Stimulated activated memory B cell treated with anti-CD40 and anti-IgM and Interleukin-4, amounts not matched to agents 10 μg/mL and 1 μg/mL and 100 μg/mL, for 72 hours (primary cell): ENCODE measurements around the gene HOXB1.

Experiments used
- ATAC-seq: fragments of 150-1000 bp; cut with Tn5 transposase; 2 replicates; pipeline ENCODE4 v1.10.0; 2021
- H3K27ac Mint-ChIP-seq: one replicate; pipeline ENCODE4 v1.8.0; 2022; ENCODE audit warnings: mild to moderate bottlenecking, mixed read lengths
- H3K27me3 Mint-ChIP-seq: one replicate; pipeline ENCODE4 v1.8.0; 2022; ENCODE audit warnings: mixed read lengths
- H3K36me3 Mint-ChIP-seq: one replicate; pipeline ENCODE4 v1.8.0; 2022; ENCODE audit warnings: mixed read lengths
- H3K4me1 Mint-ChIP-seq: one replicate; pipeline ENCODE4 v1.8.0; 2022; ENCODE audit warnings: mixed read lengths
- H3K4me3 Mint-ChIP-seq: one replicate; pipeline ENCODE4 v1.8.0; 2022; ENCODE audit warnings: mild to moderate bottlenecking, moderate library complexity, mixed read lengths
- H3K9me3 Mint-ChIP-seq: one replicate; pipeline ENCODE4 v1.8.0; 2022; ENCODE audit warnings: mixed read lengths

Gene HOXB1

DNA sequence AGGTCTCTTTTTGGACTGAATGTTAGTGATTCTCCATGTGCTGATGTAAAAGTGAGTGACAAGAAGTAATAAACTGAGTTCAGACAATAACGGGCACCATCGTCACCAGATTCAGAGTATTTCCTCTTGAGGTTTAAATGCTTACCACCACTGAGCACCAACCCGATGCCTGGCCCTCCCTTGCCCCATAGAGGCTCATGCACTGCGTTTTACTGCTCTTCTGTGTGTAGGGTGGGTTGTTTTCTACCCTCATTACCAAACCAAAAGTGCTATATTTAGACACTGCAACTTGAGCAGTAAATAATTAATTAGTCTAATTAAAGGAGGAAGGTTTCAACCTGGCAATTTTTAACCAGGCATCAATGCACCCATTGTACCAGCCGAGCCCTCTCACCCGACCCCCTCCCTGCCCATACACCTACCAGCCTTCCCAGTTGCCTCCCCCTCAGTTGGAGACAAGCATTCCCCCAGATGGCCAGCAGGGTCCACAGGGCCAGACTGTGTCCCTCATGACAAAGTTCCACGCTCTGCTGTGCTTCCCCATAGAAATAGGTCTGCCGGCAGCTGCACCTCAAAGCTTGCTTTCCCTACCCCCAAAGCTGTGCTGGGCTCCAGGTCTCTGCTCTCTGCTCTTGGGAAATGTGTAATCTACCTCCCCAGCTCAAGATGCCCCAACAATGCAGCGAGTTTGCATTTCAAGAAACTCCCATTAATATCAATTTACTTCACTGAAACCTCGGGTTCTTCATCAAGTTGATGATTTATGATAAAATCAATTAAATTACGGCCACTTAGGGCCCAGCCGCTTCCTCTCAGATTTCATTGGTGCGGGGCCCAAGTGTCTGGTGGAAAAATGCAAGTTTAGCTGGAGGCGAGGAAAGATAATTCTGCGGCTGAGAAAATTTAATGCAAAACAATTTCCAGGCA is 31.3 kb upstream of the HOXB1 start:
- Mint-ChIP-seq H3K27me3 (peaks cover 40% of the 10 kb centered on the region), H3K36me3 (no peaks in the 10 kb centered on the region), H3K4me1 (no peaks in the 10 kb centered on the region), H3K9me3 (no peaks in the 10 kb centered on the region), H3K4me3 (no peak overlapping the region), H3K27ac (no peak overlapping the region)
- no peak for ATAC-seq

DNA sequence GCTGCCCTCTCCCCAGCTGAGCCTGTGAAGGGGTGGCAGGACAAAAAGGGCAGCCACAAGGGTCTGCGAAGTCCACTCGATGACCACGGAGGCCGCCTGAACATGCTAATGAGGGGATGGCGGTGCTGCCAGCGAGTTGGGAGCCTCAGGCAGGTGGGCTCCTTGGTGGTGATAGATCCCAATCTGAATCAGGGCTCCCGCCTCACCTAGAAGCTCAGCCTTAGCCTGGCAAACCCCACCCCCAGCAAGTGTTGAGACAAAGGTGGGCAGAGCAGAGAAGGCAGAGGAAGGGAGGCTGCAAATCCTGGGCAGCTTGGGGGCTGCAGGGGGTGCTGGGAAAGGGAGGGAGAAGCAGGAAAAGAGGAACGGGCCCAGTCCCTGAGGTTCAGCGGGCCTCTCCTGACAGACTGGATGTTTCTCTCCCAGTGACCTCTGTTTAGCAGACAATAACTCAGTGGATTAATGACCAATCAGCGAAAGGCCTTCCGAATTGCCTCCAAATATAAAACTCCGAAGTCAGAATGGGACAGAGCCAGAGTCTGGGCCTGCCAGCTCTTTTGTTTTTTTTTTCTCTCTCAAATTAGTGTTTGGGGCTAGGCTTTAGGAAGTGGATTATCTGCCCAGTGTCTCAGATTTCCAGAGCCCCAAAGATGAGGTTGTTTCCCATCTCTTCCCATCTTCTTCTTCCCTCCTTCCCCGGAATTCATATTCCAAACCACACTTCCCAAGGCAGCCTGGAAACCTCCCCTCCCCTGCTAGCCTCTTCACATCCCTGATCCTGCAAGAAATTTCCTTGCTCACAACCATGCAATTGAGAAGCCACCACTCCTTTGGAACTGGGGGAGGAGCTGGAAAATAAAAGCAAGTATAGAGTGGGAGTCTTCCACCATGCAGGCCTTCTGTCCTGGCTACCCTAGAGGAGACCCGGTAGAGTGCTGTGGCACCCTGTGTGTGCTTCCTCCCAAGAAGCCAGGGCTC is 29.3 kb upstream of the HOXB1 start:
- no peaks in the 10 kb centered on the region for H3K36me3 Mint-ChIP-seq
- peaks cover 3% of the 10 kb centered on the region for H3K4me1 Mint-ChIP-seq
- H3K4me3 Mint-ChIP-seq: no peak overlapping the region
- H3K9me3 Mint-ChIP-seq: no peaks in the 10 kb centered on the region
- H3K27ac Mint-ChIP-seq: no peak overlapping the region
- no peak for ATAC-seq
- H3K27me3 Mint-ChIP-seq: peaks cover 60% of the 10 kb centered on the region

DNA sequence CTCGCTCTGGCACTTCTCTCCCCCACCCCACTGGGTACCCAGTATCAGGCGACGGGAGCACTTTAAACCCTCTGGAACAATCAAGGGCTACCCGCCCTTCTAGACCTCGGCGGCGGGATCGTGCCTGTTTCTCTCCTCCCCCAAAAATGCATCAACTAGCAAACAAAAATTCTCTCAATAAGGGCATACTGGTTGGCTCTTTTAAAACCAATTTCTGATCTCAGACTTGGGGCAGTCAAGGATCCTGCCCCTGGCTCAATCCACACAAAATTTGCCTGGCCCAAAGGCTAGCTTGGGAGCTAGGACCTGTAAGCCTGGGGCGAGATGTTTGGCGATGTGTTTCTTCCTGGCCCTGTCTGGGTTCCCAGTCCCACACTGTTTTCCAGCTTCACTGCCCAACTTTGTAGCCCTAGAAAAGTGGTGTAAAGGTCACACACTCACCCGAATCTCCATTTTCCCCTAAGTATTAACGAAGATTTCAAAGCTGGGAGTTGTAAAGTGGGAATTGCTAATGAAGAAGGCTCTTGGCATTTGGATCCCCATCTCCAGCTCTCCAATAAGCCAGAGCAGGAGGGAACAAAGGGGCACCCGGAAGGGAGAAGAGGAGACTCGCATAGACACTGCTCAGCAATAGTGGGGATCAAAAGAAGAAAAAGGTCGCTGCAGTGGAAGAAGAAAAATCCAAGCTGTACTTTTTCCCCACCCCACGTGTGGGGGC is 28.5 kb upstream of the HOXB1 start:
- H3K9me3 Mint-ChIP-seq: no peaks in the 10 kb centered on the region
- H3K27me3 Mint-ChIP-seq: peaks cover 69% of the 10 kb centered on the region
- H3K36me3 Mint-ChIP-seq: no peaks in the 10 kb centered on the region
- no peak overlapping the region for H3K27ac Mint-ChIP-seq
- H3K4me1 Mint-ChIP-seq: peaks cover 7% of the 10 kb centered on the region
- ATAC-seq: no peak
- H3K4me3 Mint-ChIP-seq: no peak overlapping the region

DNA sequence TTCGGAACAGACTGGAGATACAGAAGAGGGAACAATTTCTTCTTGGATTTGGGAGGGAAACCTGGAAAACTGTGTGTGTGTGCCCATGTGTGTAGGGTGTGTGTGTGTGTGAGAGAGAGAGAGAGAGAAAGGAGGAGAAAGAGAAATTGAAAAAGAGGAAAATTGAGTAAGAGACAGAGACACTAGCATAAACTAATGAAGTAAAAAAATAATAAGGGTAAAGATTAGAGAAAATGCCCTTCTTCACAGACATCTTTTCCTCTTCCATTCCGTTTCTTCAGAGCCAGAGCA is 28.0 kb upstream of the HOXB1 start:
- Mint-ChIP-seq H3K4me1 (peaks cover 7% of the 10 kb centered on the region), H3K36me3 (no peaks in the 10 kb centered on the region), H3K27me3 (peaks cover 71% of the 10 kb centered on the region), H3K4me3 (no peak overlapping the region), H3K9me3 (no peaks in the 10 kb centered on the region), H3K27ac (no peak overlapping the region)
- no peak for ATAC-seq

DNA sequence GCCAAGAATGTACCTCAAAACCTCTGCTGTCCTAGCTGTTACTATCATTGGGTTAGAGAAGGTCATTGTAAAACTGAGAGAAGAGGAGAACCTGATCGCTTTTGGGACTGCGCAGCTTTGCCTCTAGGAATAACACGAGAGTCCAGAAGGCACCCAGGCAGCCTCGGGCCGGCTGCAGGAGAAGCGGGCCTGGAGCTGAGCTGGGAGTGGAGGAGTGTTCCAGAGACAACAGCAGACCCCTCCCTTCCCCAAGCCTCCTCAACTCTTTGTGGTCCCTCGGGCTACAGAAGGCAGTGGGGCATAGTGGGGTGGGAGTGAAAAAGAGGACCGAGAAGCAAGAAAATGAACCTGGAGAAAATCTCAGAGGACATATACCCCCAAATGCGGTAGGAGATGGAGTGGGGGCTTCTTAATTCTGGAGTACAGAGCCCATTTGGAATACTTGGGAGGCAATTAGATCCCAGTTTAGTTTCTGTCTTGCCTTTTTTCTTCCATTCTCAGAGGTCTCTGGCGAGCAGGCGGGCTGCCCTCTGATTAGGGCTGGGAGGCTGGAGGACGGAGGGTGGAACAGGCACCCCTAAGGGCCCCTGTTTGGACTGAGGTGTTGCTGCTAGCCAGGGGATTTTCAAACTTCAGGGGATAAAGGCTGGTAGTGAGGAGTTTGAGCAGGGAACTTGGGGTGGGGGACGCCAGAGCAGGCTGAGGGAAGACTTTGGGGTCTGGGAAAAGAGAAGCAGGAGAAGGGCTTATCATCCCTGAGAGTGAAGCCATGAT is 27.4 kb upstream of the HOXB1 start:
- Mint-ChIP-seq H3K4me3 (no peak overlapping the region), H3K36me3 (no peaks in the 10 kb centered on the region), H3K9me3 (no peaks in the 10 kb centered on the region), H3K27me3 (peaks cover 71% of the 10 kb centered on the region), H3K27ac (no peak overlapping the region), H3K4me1 (peaks cover 7% of the 10 kb centered on the region)
- no peak for ATAC-seq

DNA sequence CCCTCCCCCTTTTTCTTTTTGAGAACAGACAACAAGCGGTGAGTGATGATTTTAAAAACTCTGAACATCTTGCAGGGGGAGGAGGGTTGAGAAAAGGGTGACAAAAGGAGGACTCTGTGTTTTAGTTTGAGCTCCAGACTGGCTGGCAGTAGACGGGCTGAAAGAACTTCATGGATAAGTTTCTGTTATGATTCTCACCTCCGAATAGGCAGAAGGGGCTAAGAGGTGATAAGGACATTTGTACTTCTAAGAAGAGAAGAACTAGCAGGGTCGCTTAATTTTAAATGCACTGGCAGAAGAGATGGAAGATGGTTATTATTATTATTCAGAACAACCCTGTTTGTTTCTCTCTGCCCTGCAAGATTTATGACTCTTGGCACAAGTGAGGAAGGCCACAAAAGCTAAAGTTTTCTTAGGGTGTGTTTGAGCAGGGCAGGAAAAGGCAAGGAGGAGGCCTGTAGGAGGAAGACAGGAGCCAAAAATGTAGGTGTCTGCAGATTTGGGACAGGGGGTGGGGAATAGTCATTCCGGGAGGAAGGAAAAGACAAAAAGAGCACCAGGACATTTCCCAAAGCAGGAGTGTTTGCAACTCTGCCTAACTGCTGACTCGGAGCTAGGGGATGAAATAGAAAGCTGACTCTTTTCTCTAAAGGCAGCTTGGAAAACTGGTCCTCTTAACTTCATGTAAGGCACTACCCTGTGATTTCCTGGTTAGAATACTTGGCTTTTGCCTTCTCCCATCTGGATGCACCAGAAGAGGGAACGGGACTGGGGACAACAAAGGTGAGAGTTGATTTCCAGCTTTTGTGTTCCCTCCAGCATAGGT is 26.0 kb upstream of the HOXB1 start:
- Mint-ChIP-seq H3K27ac (no peak overlapping the region), H3K4me1 (peaks cover 7% of the 10 kb centered on the region), H3K9me3 (no peaks in the 10 kb centered on the region), H3K27me3 (peaks cover 82% of the 10 kb centered on the region), H3K4me3 (no peak overlapping the region), H3K36me3 (no peaks in the 10 kb centered on the region)
- ATAC-seq: no peak

DNA sequence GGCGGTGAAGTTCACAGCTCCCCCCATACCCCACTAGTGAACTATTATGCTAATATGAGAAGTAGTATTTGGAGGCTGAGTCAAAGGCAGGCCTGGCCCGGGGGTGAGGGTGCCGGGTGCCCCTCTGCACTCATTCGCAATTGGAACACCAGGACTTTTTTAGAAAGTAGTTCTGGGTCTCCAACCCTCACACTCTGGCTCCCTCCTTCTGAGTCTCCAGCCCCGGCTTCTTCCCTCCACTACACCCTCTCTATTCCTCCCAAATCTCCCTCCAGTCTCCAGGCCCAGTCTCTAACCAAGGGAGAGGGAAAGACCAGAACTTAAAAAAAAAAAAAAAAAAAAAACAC is 25.4 kb upstream of the HOXB1 start:
- ATAC-seq: no peak
- Mint-ChIP-seq H3K4me1 (peaks cover 7% of the 10 kb centered on the region), H3K27ac (no peak overlapping the region), H3K4me3 (no peak overlapping the region), H3K27me3 (peaks cover 87% of the 10 kb centered on the region), H3K9me3 (no peaks in the 10 kb centered on the region), H3K36me3 (no peaks in the 10 kb centered on the region)

DNA sequence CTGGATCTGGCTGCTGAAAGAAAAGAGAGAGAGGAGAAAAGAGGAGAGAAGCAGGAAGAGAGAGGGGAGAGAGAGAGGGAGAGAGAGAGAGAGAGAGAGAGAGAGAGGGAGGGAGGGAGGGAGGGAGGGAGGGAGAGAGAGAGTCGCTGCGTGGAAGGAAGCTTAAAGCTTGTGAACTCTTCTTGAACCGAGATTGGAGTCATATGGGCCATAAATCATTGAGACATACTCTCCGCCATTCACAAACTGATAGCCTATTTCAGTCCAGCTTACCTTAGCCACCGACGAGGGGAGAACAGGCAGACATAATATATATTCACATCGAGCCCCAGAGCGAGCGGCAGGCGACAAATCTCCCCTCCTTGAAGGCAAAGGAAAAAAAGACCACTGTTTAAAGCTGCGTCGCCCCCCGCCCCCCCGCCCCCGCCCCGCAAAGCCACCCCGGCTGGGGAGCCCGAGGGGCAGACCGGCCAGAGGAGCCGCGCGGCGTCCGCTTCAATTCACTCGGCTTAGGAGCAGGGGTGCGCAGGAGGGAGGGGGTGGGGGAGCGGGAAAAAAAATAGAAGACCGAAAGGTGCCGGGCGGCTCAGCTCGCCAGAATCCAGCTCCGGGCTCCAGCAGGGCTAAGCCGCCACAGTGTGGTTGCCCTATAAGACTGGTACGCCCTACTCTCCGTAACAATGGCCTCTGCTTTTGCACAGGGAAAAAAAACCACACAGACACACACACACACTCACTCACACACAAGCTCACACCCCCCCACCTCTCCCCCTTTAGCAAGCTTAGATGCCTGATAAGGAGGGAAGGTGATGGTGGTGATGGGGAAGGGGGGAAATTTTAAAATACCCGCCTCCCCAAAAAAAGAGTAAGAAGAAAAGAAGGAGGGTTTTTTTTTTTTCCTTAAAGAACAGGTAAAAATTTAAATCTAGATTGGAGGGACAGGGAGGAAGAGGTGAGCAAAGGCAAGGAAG is 24.7 kb upstream of the HOXB1 start:
- Mint-ChIP-seq H3K9me3 (no peaks in the 10 kb centered on the region), H3K27me3 (peaks cover 85% of the 10 kb centered on the region), H3K27ac (no peak overlapping the region), H3K4me1 (peaks cover 7% of the 10 kb centered on the region), H3K4me3 (no peak overlapping the region), H3K36me3 (no peaks in the 10 kb centered on the region)
- ATAC-seq: no peak

DNA sequence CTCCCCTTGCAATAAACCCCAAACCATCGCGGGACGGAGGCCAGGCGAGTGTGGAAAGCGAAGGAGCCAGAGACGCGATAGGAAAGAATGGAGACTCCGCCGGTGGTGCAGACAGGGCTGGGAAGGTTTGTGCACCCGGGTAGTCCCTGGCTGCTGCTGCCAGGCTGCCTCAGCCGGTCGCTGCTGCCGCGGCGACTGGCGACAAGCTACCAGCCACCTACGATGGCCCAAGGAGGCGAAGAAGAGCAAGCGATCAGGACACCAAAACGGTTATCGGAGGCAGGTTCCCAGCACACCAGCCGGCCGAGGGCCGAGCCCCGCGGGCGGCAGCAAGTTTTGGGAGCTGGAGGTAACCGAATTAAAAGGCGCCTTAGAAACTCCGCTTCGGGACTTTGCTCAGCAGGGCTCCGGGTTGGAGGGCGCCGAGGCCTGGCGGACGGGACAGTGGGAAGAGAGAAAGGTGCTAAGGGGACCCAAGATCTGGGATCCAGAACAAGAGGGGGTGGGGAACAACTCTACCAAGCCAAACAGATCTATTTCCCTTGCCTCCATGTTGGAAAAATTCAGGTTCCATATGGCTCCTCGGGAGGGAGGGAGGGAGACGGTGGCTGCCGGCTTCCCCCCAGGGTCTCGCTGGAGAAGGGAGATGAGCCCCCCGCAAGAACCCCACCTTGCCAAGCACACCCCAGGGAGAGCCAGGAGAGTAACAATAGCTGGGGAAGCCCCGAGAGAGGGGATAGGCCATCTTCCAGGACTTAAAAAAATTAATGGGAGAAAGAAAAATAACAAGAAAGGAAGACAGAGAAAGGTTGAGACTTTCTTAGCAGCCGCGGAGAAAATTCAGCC is 23.8 kb upstream of the HOXB1 start:
- no peak for ATAC-seq
- no peaks in the 10 kb centered on the region for H3K36me3 Mint-ChIP-seq
- H3K27me3 Mint-ChIP-seq: peaks cover 76% of the 10 kb centered on the region
- no peaks in the 10 kb centered on the region for H3K9me3 Mint-ChIP-seq
- H3K4me1 Mint-ChIP-seq: peaks cover 7% of the 10 kb centered on the region
- no peak overlapping the region for H3K4me3 Mint-ChIP-seq
- H3K27ac Mint-ChIP-seq: no peak overlapping the region

DNA sequence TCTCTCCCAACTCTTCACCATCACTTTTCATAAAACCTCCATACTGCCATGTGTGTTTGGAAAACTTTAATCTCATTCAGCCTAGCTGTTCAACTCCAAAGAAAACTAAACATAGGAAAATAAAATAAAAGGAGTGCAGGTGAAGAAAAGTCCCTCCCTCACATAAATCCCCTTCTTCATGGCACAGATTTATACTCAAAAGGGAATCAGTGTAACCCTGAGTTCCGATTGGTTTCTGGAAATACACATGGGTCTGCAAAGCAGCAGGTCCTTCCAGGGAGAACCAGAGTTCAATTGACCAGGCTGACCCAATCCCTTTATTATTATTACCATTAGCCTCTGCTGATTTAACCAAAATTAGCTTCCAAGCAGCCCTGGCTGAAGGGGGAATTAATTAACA is 23.0 kb upstream of the HOXB1 start:
- H3K4me1 Mint-ChIP-seq: peaks cover 7% of the 10 kb centered on the region
- H3K27me3 Mint-ChIP-seq: peaks cover 68% of the 10 kb centered on the region
- no peak overlapping the region for H3K4me3 Mint-ChIP-seq
- H3K36me3 Mint-ChIP-seq: no peaks in the 10 kb centered on the region
- H3K27ac Mint-ChIP-seq: no peak overlapping the region
- no peak for ATAC-seq
- H3K9me3 Mint-ChIP-seq: no peaks in the 10 kb centered on the region

DNA sequence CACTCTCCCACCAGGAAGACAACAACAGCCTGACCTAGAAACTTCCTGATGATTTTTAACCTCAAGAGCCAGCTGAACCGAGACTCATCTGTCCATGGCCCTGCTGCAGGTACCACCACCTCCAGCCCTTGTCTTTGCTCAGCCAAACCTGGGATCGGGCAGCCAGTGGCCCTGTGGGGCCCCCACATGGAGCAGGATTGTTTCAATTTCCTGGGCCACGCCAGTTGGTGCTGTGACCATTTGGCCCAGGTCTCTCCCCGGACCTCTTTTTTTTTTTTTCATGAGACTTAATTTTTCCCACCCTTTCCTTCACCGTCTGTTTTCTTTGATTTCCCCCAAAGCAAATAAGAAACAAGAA is 22.4 kb upstream of the HOXB1 start:
- H3K27ac Mint-ChIP-seq: no peak overlapping the region
- peaks cover 61% of the 10 kb centered on the region for H3K27me3 Mint-ChIP-seq
- H3K36me3 Mint-ChIP-seq: no peaks in the 10 kb centered on the region
- peaks cover 7% of the 10 kb centered on the region for H3K4me1 Mint-ChIP-seq
- ATAC-seq: no peak
- H3K4me3 Mint-ChIP-seq: no peak overlapping the region
- H3K9me3 Mint-ChIP-seq: no peaks in the 10 kb centered on the region

DNA sequence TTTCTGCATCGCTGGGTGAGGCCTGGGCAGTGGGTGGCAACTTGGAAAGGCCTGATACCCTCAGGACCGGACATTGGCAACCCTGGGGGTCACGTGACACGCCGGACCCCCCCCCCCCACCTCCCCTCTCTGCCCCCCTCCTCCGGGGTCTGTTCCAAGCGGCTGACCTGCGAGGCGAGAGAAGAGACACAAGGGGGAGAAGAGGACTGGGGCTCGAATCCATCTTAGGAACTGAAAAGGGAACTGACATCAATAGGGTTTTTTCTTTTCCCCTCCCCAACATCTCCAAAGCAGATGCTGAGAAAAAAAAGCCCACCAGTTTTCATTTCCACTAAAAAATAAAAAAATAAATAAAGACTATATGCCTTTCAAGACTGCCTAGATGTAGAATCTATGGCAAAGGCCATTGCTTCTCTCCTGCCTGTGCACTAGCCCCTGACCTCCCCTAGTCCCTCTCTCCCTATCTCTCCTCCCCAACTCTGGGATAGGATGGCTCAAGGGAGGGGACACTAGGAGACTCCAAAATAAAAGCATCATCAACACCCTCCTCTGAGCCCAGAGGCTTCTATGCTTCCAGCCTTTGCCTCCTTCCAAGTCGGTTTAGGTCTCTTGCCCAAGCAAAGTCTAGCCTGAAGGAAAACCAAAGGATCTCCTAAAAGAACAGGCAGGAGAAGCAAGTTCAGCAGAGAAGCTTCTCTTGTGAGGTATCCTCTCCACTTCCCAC is 21.8 kb upstream of the HOXB1 start:
- Mint-ChIP-seq H3K9me3 (no peaks in the 10 kb centered on the region), H3K4me1 (peaks cover 7% of the 10 kb centered on the region), H3K27me3 (peaks cover 56% of the 10 kb centered on the region), H3K27ac (no peak overlapping the region), H3K36me3 (no peaks in the 10 kb centered on the region), H3K4me3 (no peak overlapping the region)
- ATAC-seq: no peak
